Pulmonary artery endothelial cell (primary cell): ENCODE measurements around the gene CCND2. TPM values are rescaled to one million over a fixed set of nuclear protein-coding genes. Genes with fewer than 3 reads are reported as not detected.

Source experiments
- total RNA-seq: library from RNA; depleted of rRNA; stranded (reverse); fragments of >200 nt; gene quantifications from 2 replicates; pipeline ENCODE4 v1.2.3, GENCODE V29; 2014

Gene CCND2
- total RNA-seq, 1 donor from 2014 or later, result 24.8 TPM

Other genes starting within 250 kb of the CCND2 start
- gene TIGAR, start 47.5 kb downstream of the CCND2 start, total RNA-seq, result 20.2 and 23.4 TPM in 2 replicates
- gene FGF23, start 106.0 kb downstream of the CCND2 start, total RNA-seq, result not detected in 2 replicates
- not detected in 2 replicates for gene FGF6, start 172.1 kb downstream of the CCND2 start, total RNA-seq